Upper lobe of left lung (tissue), 6 donors: ENCODE results near the gene ZC3H7B. TPM values are rescaled to one million over a fixed set of nuclear protein-coding genes. Genes with fewer than 3 reads are reported as not detected.

Source experiments
- ATAC-seq, 2 donors: fragments of 200-7000 bp; cut with Tn5 transposase; one replicate each; pipeline ENCODE4 v1.9.1; 2022; ENCODE audit warnings: mild to moderate bottlenecking in 2 of 2, moderate library complexity in 2 of 2; ENCODE audit not compliant: low FRiP score in 2 of 2
- DNase-seq, 2 donors: peaks; one replicate each; pipeline ENCODE4 v3.0.0-alpha.2; 2019 to 2020
- H3K27ac ChIP-seq, 4 donors: fragments of 200-600 bp; sonication (generic); one replicate each; pipeline ENCODE4 v1.5.1; 2016 to 2019
- H3K27me3 ChIP-seq, 4 donors: fragments of 200-600 bp; sonication (generic); one replicate each; pipeline ENCODE4 v1.5.1; 2017 to 2019
- H3K36me3 ChIP-seq, 4 donors: fragments of 200-600 bp; sonication (generic); one replicate each; pipeline ENCODE4 v1.5.1; 2016 to 2019
- H3K4me1 ChIP-seq, 4 donors: fragments of 200-600 bp; sonication (generic); one replicate each; pipeline ENCODE4 v1.5.1; 2018 to 2019
- H3K4me3 ChIP-seq, 4 donors: fragments of 200-600 bp; sonication (generic); one replicate each; pipeline ENCODE4 v1.5.1; 2017 to 2019; ENCODE audit warnings: mild to moderate bottlenecking in 2 of 4, moderate library complexity in 1 of 4
- H3K9me3 ChIP-seq, 4 donors: fragments of 200-600 bp; sonication (generic); one replicate each; pipeline ENCODE4 v1.5.1; 2018 to 2019
- CTCF ChIP-seq, 6 experiments: fragments of 450-650 bp in 4 of 6; fragments of 200-600 bp in 2 of 6; sonication (generic) in 2 of 6; IDR thresholded peaks; one replicate each; pipeline ENCODE4 v1.5.1; 2016 to 2019; ENCODE audit warnings: antibody characterized with exemption in 6 of 6
- EP300 ChIP-seq, 4 donors: sonication (generic); formaldehyde crosslinking; IDR thresholded peaks; one replicate each; pipeline ENCODE4 v1.5.1; 2017; ENCODE audit warnings: antibody characterized with exemption in 4 of 4, control low read depth in 2 of 4
- POLR2A ChIP-seq, 4 donors: fragments of 450-650 bp; IDR thresholded peaks; one replicate each; pipeline ENCODE4 v1.5.1; 2016 to 2017; ENCODE audit warnings: antibody characterized with exemption in 4 of 4, mild to moderate bottlenecking in 2 of 4
- POLR2AphosphoS5 ChIP-seq, 2 donors: sonication (generic); formaldehyde crosslinking; IDR thresholded peaks; one replicate each; pipeline ENCODE4 v1.5.1; 2017; ENCODE audit warnings: antibody characterized with exemption in 2 of 2
- WGBS, 2 donors: methylation state at CpG; one replicate each; pipeline ENCODE4 v1.1.5; 2017 to 2018; 5-methylcytosine and 5-hydroxymethylcytosine counted together
- total RNA-seq, 6 donors: library from RNA; depleted of rRNA in 4 of 6; stranded (reverse); fragments of >200 nt in 4 of 6; gene quantifications; one replicate each; pipeline versions ENCODE4 v1.1.0 to v1.2.1, GENCODE V29; 2016 to 2021
- donor health status: DM: no; HTN: no; CAD: no; lungs with moderate emphysema.
- donor health status: DM: no; HTN: yes; CAD: no; lungs with severe emphysema.

ZC3H7B gene
- 10 to 100 TPM; 48.2 to 67.4 (median 56.9) TPM for total RNA-seq

DNA sequence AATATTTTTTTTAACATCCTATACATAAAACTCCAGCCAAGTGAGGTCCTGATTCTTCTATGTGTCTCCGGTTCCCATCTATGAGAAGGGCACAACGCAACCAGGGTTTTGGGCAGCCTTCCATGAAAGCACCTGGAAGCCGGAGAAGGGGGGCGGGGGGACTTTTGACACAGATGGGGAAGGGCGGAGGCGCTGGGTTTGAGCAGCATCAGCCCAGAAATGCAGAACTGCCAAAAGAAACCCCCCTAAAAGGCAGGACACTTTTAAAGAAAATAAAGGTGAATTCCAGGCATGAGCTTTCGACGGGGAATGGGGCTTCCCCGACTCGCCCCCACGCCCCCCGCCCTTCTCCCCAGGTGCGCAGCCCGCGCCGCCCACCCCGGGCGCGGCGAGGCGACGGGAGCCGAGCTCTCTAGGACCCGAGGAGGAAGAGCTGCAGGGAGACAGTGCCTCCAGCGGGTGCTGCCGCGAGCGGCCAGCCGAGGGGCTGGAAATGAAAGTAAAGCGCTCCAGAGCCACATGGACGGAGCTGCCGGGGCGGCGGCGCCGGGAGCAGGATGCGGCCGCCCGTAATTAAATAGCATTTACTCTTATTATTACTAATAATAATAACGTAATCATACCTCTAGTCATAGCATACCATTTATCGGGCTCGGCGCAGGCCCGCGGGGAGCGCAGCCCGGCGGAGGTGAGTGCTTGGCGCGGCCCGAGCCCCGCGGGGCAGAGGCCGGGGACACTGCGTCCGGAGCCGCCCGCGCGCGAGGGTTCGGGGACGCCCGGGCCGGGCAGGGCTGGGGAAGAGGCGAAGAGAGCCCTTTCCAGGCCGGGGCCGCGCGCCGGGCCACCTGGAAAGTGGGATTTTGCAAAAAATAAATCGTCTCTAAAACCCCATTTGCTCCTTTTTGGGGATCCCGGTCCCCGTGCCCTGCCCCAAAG lies at the start of gene ZC3H7B:
ZC3H7B (plus strand) TSS at position 441 of the 936 bp plus-strand sequence. CDS start 19,136 bp downstream, outside the sequence.
- ATAC-seq (peak; percentile 94 to 97), DNase-seq (peak; percentile 88 to 95)
- WGBS, 2 donors, result 1 to 2% methylated on average over 24 to 74 of the region's 74 CpGs
- Histone ChIP-seq H3K27ac (peak within 1 kb of the TSS; percentile 86 to 96 (median 88)), H3K36me3 (peaks cover 0 to 3% (median 0%) of the 10 kb centered on the region in 4 donors), H3K4me1 (peaks cover 18 to 38% (median 20%) of the 10 kb centered on the region in 4 donors), H3K27me3 (no peaks in the 10 kb centered on the region), H3K9me3 (no peaks in the 10 kb centered on the region), H3K4me3 (peak within 1 kb of the TSS; percentile 81 to 96 (median 88))
- peak; percentile 69 to 76 for TF ChIP-seq POLR2AphosphoS5 (IDR thresholded peaks at IDR 0.05)
- TF ChIP-seq POLR2A (IDR thresholded peaks at IDR 0.05), result peak in 3 of 4 donors; percentile 50 to 67 (median 60)
- TF ChIP-seq CTCF (IDR thresholded peaks at IDR 0.05), result peak; percentile 32 to 73 (median 48)
- no peak for TF ChIP-seq EP300 (IDR thresholded peaks at IDR 0.05)

GRCh38 chr22:41252365-41252764 lies 49.0 kb upstream of the ZC3H7B start:
- WGBS, 2 donors, result 89 to 93% methylated on average over 8 of the region's 8 CpGs
- DNase-seq (no peak), ATAC-seq (no peak)
- Histone ChIP-seq H3K36me3 (peaks cover 24 to 100% (median 92%) of the 10 kb centered on the region in 4 donors), H3K27me3 (no peaks in the 10 kb centered on the region), H3K27ac (no peak overlapping the region), H3K4me3 (no peak overlapping the region), H3K4me1 (no peaks in the 10 kb centered on the region), H3K9me3 (no peaks in the 10 kb centered on the region)
- TF ChIP-seq POLR2A (IDR thresholded peaks at IDR 0.05) (no peak), EP300 (IDR thresholded peaks at IDR 0.05) (no peak), POLR2AphosphoS5 (IDR thresholded peaks at IDR 0.05) (no peak), CTCF (IDR thresholded peaks at IDR 0.05) (no peak)

DNA sequence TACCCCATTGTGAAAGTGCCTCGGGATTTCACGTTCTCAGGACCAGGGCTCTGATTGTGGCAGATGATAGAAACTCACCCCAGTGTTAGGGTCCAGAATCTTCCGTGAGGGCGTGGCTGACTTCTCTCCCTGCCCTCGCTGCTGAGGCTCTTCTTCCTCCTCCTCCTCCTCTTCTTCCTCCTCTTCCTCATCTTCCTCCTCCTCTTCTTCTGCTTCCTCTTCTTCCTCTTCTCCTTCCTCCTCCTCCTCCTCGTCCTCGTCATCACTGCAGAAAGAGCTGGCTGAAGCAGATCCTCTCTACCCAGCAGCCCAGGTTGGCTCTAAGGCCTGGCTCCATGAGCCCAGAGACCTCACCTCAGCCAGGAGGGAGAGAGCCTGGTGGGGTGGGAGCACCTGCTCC lies 47.1 kb upstream of the ZC3H7B start:
- WGBS, 2 donors, result 88 to 92% methylated on average over 7 of the region's 7 CpGs
- H3K27me3 ChIP-seq, result no peaks in the 10 kb centered on the region
- no peaks in the 10 kb centered on the region for H3K9me3 ChIP-seq
- H3K4me1 ChIP-seq, result no peaks in the 10 kb centered on the region
- H3K27ac ChIP-seq, result no peak overlapping the region
- ATAC-seq, result no peak
- no peak overlapping the region for H3K4me3 ChIP-seq
- H3K36me3 ChIP-seq, result peaks cover 20 to 98% (median 87%) of the 10 kb centered on the region in 4 donors
- no peak for DNase-seq
- TF ChIP-seq EP300 (IDR thresholded peaks at IDR 0.05) (no peak), POLR2A (IDR thresholded peaks at IDR 0.05) (no peak)

DNA sequence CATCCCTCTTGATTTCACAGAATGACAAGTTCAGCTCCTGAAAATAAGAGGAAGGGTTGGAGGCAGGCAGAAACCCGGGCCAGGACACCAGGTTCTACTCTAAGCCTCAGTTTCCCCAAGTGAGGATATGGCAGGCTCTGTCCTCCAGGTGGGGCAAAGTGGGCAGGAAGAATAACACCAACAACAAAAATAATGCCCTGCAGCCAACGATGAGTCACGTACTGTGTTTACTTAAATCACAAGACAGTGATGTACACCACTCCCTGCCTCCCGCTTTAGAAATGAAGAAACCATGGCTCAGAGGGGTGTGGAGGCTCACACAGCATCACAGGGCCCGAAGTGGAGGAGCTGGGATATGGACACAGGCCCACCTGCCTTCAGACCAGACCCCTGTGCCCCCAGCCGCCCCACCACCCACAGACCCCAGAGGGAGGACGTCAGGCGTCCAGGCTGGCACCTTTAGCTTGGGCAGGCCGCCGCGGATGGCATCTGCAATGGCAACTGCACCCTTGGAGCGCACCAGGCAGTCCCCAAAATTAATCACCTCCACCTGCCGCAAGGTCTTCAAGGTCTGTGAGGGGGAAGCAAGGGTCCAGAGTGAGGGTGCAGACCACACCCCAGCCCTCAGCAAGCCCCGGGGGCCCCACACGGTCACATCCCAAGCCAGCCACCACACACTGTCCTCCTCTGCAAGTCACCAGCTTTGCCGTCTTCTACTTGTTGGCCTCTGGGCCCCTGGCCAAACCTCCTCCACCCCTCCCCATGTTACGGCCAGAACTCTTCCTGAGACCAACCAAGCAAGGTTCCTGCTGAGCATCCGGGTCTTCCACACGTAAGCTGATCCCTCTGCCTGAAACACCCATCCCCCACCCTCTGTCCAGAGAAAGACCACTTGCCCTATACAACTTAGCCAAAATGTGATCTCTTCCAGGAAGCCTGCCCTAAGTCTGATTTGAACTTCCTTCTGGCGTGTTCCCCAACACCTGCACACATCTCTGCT lies 44.8 kb upstream of the ZC3H7B start:
- TF ChIP-seq CTCF (IDR thresholded peaks at IDR 0.05) (peak in 1 of 6 experiments; percentile 10), POLR2AphosphoS5 (IDR thresholded peaks at IDR 0.05) (no peak)
- Histone ChIP-seq H3K36me3 (peaks cover 26 to 98% (median 81%) of the 10 kb centered on the region in 4 donors), H3K9me3 (no peaks in the 10 kb centered on the region), H3K4me1 (no peaks in the 10 kb centered on the region), H3K4me3 (no peak overlapping the region), H3K27ac (no peak overlapping the region), H3K27me3 (no peaks in the 10 kb centered on the region)
- ATAC-seq, result peak in 1 of 2 donors; percentile 29
- whole genome bisulfite sequencing, 2 donors, result 77% methylated on average over 12 to 15 of the region's 20 CpGs
- DNase-seq, result peak in 1 of 2 donors; percentile 71
